Occipital lobe (tissue), 2 donors: Measurements from ENCODE around the gene TMEM120B. TPM values are rescaled to one million over a fixed set of nuclear protein-coding genes. Genes with fewer than 3 reads are reported as not detected.
"Not testable (repeated sequence)": the region's sequence is repeated elsewhere in the genome, so short reads cannot be mapped to it uniquely, and the experiment has no call there.

Experiments used
- DNase-seq: peaks from one replicate; lab custom pipeline; 2025; lab: John Stamatoyannopoulos, UW
- total RNA-seq: library from RNA; depleted of rRNA; stranded (reverse); fragments of >200 nt; gene quantifications from one replicate; pipeline ENCODE4 v1.2.3, GENCODE V29; 2014

TMEM120B gene
- total RNA-seq, 1 donor from 2014 or later = 13.7 TPM

- not testable (repeated sequence) for DNase-seq
Observed at GRCh38 chr12:121745545-121745944, 33.0 kb downstream of the TMEM120B start.

GRCh38 chr12:121748218-121748570 lies 35.6 kb downstream of the TMEM120B start:
- no peak for DNase-seq

- DNase-seq = no peak
Observed at GRCh38 chr12:121748571-121749265, 36.2 kb downstream of the TMEM120B start.

- no peak for DNase-seq
Observed at GRCh38 chr12:121749267-121749666, 36.7 kb downstream of the TMEM120B start.

GRCh38 chr12:121750507-121750955 lies 38.0 kb downstream of the TMEM120B start:
- DNase-seq = no peak

GRCh38 chr12:121751034-121751433 lies 38.5 kb downstream of the TMEM120B start:
- no peak for DNase-seq

GRCh38 chr12:121751749-121752351 lies 39.3 kb downstream of the TMEM120B start:
- DNase-seq = no peak

- DNase-seq = peak; percentile 67
Observed at GRCh38 chr12:121753844-121754264, 41.3 kb downstream of the TMEM120B start.

- DNase-seq = no peak
Observed at GRCh38 chr12:121754836-121755235, 42.3 kb downstream of the TMEM120B start.

- no peak for DNase-seq
Observed at GRCh38 chr12:121755591-121755990, 43.0 kb downstream of the TMEM120B start.

GRCh38 chr12:121758536-121758935 lies 46.0 kb downstream of the TMEM120B start:
- not testable (repeated sequence) for DNase-seq

- no peak for DNase-seq
Observed at GRCh38 chr12:121762269-121762668, 49.7 kb downstream of the TMEM120B start.

- DNase-seq = no peak
Observed at GRCh38 chr12:121764808-121765207, 52.3 kb downstream of the TMEM120B start.

- DNase-seq = no peak
Observed at GRCh38 chr12:121765573-121765972, 53.0 kb downstream of the TMEM120B start.

GRCh38 chr12:121766290-121767039 lies 53.9 kb downstream of the TMEM120B start:
- DNase-seq = no peak

- DNase-seq = peak; percentile 69
Observed at GRCh38 chr12:121767525-121768016, 55.0 kb downstream of the TMEM120B start.

- DNase-seq = no peak
Observed at GRCh38 chr12:121769297-121769830, 56.8 kb downstream of the TMEM120B start.

- no peak for DNase-seq
Observed at GRCh38 chr12:121769831-121770301, 57.3 kb downstream of the TMEM120B start.

GRCh38 chr12:121770388-121770787 lies 57.8 kb downstream of the TMEM120B start:
- no peak for DNase-seq

GRCh38 chr12:121770813-121771625 lies 58.5 kb downstream of the TMEM120B start:
- DNase-seq = no peak
